Activated CD4-positive, alpha-beta T cell treated with anti-CD3 and anti-CD28 coated beads, Interleukin-2, amount 50 U/mL, for 24 hours (primary cell): ENCODE data around the gene SLAMF6.
A peak's percentile ranks its signal among the peaks of the same experiment; 100 is the strongest.
"Not testable (repeated sequence)": the region's sequence is repeated elsewhere in the genome, so short reads cannot be mapped to it uniquely, and the experiment has no call there.

Source experiments
- DNase-seq, 2 donors: peaks; one replicate each; pipeline ENCODE4 v3.0.0-alpha.2; 2020; ENCODE audit warnings: low read depth in 1 of 2, low spot score in 1 of 2

Gene SLAMF6

DNA sequence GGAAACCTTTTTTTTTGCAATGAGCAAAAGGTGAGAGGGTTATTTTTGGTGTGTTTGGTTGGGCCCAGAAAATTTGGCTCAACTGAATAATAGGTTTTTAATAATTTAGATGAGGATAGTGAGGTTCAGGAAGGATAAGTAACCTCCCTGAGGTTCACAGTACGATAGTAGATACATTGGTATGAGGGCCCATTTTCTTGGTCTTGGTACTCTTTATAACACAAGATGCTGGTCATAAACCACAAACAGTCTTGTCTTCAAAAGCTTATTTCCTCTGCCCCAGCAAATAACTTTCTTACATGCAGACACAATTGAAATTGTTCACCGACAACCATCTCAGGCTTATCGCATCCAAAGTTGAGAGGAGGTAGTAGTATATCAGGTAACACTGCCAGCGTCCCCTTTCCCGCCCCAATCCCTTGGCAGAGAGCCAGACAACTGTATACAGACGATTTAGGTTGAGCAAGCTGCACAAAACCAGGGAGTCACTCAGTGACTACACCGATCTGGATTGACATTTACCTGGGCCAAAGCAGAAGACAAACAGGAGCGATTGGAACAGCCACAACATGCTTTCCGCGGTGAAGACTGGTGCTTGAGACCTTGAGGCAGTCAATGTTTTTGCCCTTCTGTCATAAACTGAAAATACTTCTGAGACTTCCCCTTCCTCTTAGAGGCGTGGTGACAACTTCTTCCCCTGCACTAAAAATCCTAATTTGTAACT, at the start of gene SLAMF6:
TSS of gene SLAMF6 (minus strand) at position 634 of the 724 bp plus-strand sequence. CDS start at position 571, 63 bp downstream.
- peak in 1 of 2 donors; percentile 44 for DNase-seq

DNA sequence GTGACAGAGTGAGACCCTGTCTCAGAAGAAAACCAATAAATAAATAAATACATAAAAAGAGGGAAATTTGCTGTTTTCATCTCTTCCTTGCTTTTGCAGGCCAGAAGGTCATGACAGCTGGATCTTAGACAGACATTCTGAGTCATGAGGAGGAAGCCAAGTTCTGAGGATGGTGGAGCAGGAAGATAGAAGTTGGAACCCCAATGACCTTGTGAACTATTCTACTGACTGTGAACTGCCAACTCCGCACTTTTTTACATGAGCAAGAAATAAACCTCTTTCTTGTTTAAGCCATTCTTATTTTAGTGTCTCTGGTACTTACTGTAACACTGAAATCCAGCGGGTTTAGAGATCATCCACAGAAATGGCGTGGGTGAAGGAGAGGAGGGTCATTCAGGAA, 47.8 kb upstream of the SLAMF6 start:
- no peak for DNase-seq

DNA sequence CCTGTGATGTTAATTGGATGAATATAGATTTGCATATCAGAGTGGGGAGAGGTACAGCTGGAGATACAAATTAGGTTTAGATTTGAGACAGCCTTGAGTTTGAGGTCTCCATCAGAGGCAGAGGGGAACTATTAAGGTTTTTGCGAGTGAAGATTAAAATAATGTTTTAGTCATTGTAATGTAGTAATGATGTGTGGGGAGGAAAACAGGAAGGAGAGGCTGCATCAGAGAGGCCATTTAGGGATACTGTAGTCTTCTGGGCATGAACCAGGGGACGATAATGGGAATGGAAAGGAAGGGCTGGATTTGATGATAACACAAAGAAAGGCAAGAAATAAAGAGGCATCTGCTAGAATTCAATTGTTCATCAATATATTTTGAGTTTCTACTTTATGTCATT, 46.8 kb upstream of the SLAMF6 start:
- no peak for DNase-seq

DNA sequence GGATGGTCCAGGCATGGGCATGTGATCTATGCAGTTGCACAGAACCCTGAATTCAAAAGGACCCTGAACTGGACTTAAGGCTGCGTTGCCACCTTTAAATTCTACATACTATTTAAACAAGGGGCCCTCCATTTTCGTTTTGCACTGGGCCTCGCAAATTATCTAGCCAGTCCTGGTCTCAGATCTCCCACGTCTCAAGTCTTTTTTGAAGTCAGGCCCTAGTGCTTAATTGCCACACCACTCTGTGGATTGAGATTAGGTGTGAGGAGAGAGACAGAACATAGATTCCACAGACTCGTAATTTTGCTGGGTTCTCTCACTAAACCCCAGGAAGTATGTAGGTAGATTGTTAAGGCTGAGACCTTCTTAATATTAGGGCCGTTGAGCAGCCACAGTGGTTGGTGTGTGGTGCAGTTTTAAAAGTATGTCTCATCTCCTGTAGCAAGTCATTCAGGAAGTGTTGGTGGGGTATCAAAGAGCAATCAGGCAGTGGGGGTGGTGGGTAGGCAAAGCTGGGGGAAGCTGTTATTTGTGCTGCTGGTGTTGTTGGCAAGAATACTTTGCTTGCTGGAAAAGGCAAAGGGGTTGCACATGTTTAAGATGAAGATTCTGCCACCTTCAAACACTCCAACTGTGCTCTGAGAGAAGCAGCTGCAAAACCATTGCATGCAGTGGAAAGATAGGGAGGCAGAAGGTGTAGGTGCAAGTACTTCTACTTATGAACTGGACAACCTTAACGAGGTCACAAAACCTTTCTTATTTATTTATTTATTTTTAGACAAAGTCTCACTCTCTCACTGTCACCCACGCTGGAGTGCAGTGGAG, 45.0 kb upstream of the SLAMF6 start:
- peak; percentile 30 to 68 for DNase-seq

DNA sequence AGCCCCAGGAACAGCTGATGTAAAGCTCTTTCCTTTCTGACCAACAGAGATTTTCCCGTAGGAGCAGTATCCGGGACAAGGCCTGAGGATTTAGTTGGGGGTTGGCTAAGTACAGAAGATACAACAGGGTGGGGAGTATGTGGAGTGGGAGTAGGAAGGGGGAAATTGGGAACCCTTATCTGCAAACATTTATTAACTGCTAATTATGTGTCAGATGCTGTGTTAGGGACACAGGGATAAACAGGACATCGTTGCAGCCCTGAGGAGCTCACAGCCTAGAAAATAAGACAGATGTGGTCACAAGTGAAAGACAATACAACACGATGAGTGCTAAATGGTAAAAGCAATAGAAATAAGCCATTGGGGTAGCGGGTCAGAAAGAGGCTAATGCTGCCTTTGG, 44.3 kb upstream of the SLAMF6 start:
- DNase-seq = no peak

DNA sequence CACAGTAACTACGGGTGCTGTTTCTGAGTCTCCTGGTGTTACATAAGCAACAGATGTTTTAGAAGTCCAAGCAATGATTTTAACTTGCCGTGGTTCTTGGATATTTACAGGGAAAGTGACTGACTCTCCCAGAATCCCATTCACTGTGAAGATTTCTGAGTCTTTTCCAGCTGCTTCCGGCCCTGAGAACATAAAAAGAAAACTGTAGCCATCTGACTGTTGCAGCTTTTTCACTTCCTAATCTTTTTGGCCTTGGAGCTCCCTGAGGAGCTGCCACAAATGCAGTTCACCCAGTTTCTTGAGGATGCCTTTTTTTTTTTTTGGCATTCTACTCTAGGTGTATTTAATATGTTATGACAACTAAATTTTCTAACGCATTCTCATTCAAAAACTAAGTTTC, 42.5 kb upstream of the SLAMF6 start:
- no peak for DNase-seq

DNA sequence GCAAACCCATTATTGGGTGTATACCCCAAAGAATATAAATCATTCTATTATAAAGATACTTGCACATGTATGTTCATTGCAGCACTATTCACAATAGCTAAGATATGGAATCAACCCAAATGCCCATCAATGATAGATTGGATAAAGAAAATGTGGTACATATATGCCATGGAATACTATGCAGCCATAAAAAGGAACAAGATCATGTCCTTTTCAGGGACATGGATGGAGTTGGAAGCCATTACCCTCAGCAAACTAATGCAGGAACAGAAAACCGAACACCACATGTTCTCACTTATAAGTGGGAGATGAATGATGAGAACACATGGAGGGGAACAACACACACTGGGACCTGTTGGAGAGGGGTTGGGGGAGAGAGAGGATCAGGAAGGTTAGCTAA, 40.2 kb upstream of the SLAMF6 start:
- not testable (repeated sequence) for DNase-seq

DNA sequence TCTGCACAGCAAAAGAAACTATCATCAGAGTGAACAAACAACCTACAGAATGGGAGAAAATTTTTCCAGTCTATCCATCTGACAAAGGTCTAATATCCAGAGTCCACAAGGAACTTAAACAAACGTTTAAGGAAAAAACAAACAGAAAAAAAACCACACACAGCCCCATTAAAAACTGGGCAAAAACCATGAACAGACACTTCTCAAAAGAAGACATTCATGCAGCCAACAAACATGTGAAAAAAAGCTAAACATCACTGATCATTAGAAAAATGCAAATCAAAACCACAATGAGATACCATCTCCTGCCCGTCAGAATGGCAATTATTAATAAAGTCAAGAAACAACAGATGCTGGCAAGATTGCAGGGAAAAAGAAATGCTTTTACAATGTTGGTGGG, 39.7 kb upstream of the SLAMF6 start:
- DNase-seq = not testable (repeated sequence)

DNA sequence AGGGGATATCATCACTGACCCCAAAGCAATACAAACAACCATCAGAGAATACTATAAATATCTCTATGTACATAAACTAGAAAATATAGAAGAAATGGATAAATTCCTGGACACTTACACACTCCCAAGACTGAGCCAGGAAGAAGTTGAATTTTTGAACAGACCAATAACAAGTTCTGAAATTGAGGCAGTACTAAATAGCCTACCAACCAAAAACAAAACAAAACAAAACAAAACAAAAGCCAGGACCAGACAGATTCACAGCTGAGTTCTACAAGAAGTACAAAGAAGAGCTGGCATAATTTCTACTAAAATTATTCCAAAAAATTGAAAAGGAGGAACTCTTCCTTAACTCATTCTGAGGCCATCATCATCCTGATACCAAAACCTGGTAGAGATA, 37.8 kb upstream of the SLAMF6 start:
- no peak for DNase-seq

DNA sequence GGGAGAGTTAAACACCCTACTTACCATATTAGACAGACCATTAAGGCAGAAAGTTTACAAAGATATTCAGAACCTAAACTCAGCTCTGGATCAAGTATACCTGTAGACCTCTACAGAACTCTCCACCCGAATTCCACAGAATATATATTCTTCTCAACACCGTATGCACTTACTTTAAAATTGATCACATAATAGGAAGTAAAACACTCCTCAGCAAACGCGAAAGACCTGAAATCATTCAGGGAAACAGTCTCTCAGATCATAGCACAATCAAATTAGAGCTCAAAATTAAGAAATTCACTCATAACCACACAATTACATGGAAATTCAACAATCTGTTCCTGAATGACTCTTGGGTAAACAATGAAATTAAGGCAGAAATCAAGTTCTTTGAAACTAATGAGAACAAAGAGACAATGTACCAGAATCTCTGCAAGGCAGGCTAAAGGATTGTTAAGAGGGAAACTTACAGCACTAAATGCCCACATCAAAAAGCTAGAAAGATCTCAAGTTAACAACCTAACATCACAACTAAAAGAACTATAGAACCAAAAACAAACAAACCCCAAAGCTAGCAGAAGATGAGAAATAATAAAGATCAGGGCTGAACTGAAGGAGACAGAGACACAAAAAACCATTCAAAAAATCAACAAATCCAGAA, 37.1 kb upstream of the SLAMF6 start:
- DNase-seq = no peak

DNA sequence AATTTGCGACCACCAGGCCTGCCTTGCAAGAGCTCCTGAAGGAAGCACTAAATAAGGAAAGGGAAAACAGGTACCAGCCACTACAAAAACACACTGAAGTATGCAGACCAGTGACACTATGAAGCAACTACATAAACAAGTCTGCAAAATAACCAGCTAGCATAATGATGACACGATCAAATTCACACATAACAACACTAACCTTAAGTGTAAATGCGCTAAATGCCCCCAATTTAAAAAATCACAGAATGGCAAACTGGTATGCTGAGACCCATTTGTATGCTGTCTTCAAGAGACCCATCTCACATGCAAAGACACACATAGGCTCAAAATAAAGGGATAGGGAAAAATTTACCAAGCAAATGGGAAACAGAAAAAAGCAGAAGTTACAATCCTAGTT, 36.4 kb upstream of the SLAMF6 start:
- DNase-seq = not testable (repeated sequence)

DNA sequence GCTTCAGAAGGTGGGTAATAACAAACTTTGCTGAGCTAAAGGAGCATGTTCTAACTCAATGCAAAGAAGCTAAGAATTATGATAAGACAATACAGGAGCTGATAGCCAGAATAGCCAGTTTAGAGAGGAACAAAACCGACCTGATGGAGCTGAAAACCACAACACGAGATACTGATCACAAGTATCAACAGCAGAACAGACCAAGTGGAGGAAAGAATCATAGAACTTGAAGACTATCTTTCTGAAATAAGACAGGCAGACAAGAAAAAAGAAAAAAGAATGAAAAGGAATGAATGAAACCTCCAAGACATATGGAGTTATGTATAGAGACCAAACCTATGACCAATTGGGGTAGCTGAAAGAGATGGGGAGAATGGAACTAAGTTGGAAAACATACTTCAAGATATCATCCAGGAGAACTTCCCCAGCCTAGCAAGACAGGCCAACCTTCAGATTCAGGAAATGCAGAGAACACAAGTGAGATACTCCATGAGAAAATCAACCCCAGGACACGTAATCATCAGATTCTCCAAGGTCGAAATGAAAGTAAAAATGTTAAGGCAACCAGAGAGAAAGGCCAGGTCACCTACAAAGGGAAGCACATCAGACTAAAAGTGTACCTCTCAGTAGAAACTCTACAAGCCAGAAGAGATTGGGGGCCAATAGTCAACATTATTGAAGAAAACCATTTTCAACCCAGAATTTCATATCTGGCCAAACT, 35.8 kb upstream of the SLAMF6 start:
- no peak for DNase-seq

DNA sequence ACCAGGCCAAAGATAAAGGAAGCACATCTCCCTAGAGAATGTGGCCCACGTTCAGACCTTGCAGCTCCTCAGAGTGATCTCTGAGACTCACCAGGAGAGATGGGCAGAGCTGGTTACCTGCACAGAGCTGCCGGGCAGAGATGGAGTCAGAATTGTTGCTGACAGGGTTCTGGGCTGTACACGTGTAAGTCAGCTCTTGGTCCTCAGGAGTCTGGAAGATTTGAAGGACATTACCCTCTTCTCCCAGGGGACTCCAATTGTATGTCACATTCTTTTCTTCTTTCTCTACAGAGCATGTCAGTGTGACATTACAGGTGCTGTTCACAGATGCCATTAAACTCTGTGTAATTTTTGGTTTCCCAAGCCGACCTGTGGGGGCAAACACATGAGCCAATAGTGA, 30.7 kb upstream of the SLAMF6 start:
- no peak for DNase-seq

DNA sequence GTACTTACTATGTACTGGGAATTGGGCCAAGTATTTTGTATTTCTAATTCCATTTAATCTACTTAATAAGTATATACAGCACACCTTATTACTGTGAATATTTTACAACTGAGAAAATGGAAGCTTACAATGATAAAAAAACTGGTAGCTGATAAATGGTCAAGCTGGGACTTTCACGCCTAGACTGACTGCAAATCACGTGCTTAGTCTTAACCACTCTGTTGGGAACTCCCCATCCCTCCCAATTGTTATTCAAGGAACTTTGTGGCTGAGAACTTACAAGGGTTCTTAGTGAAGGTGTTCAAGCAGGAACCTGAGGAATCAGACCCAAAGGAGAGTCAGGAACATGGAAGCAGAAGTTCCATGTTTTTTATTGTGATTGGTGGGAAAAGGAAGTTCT, 29.4 kb upstream of the SLAMF6 start:
- DNase-seq = no peak

DNA sequence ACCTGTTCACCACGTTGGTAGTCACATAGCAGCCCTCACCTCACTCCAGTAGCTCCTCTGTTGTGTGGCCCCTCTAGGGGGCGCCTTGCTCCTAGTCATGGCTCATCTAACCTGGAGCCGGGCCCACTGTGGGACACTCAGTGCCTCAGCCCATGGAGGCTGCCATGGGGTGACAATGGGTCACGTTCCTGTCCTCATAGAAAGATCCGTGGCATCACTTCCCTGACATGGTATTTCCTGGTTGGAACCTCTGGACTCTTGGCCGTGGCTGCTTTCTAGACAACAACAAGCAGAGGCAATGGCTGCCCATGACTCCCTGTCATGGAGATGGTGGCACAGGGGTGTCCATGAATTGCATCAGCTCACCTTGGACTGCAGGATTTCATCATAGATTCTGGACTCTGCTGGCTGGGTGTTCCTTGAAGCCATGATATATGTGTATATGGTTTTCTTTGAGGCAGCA, 27.5 kb upstream of the SLAMF6 start:
- peak; percentile 26 to 31 for DNase-seq

DNA sequence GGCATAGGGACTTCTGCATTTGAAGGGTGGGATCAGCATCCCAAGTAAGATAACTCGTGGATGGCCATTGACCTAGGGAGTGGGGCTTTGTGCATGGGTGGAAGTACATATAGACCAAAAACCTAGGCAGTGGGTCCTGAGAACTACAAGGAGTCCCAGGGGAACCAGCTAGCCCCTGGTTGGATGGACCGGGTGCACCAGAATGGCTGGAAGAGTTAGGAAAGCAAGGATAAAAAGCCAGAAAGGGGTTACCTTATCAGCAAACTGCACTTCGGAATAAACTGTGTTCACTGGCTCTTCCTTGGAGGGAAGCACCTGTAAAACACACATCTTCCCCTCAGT, 26.6 kb upstream of the SLAMF6 start:
- DNase-seq = no peak

DNA sequence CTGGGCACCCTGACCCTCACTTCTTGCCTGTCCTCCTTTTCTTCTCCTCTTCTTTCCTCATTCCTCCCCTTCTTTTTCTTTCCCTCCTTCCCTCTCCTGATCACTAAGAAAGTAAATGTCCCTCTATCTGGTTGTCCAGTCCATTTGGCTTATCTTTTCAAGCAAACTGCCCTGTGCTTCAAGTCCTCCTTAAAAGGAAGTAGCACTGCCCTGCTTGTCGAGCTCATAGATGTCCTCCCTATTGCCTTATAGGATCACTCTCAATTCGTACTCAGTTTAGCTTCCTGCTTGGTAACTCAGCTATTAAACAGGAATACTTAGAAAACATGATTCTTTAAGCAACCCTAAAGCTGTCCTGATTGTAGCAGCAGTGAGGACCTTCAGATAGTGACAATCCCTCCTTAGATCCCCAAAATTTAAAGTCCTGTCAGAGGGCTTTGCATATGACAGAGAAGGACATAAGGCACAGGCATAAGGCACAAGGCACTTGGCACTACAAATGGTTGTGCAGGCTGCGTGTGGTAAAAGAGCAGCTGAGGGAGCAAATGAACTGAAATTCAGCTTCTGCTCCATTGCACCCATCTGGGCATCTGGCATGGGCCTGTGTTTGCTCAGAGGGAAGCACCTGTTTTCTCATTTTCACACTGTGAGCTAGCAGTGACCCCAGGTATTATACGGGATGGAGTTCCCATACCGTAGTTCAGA, 26.1 kb upstream of the SLAMF6 start:
- no peak for DNase-seq

DNA sequence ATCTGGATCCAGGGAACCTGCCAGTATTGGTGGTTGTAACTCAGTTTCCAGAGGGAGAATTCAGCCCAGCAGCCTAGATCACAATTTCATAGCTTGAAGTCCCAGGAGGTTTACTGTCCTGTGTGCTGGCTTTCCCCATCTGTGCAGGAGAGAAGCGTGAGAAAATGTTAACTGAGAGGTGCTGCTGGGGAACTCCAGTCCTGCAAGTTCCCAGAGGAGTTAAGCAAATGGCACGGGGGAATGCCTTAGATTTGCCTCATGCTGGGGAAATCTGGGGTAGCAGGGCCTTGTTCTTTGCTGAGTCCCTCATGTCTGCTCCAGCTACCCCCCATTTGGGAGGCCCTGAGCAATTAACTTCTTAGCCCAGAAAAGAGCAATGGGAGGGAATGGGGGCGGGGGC, 25.1 kb upstream of the SLAMF6 start:
- DNase-seq = no peak

DNA sequence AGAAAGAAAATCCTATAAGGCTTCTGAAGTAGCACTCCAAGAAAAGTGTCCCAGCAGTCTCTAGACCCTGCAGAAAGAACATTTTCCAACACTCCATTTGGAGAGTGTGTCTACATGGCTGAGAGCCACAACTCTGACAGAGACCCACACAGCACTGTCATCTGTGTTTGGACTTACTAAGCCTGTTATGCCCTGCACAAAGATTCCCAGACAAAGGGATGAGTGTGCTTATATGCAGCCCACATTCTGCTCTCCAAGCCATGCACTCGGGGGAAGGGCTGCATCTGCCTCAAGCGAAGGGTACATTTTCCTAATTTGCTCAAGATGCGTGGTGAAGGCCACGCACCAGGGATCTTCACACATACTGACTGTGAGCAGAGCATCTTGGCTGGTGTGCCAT, 24.4 kb upstream of the SLAMF6 start:
- DNase-seq = no peak

DNA sequence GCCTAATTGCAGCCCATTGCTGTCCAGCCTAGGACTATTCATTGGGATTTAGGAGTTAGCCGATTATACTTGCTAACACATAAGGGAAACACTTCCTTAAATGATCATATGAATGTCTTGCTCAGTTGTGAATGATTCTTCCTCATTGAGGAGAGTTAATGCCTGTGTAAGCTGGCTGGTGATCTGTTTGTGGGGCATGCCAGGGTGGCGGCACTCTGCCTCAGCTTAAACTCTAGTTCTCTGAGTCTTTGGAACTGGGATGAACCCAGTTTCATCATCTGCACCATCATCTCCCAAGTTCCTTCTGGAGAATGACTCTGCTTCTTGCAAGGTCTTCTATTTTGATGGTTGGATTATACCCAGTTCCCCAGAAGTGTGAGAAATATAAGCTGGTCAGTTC, 23.9 kb upstream of the SLAMF6 start:
- DNase-seq = no peak

DNA sequence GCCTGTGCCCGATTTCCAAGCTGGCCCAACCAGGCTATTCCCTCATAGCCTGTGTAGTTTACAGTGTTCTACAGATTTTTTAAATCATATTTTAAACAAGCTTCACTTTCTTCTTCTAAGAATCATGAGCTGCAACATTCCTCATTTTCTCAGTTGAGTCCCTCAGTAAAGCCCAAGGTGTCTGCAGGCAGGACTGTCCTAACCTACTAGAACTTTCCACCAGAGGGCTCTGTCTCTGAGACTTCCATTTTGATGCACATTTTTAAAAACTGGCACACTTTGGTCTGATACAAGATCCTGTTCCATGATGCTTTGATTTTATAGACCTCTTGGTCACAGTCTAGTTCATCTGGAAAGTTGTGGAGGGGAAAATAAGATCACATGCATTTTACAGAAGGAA, 21.6 kb upstream of the SLAMF6 start:
- no peak for DNase-seq
